ENCODE measurements around the gene CDH23. TPM values are rescaled to one million over a fixed set of nuclear protein-coding genes. Genes with fewer than 3 reads are reported as not detected.

The CDH23 gene
- polyA plus RNA-seq, 1 experiment: 0.01 TPM

GRCh38 chr10:71444284-71445054 is 47.7 kb downstream of the CDH23 start:
- H3K27ac ChIP-seq (ENCODE audit: low read depth, low read length): no peak overlapping the region
- no peak for DNase-seq (ENCODE audit: low read depth, low spot score)
- TF ChIP-seq CTCF (IDR thresholded peaks at IDR 0.05; ENCODE audit: low read depth, low read length): no peak
- no peaks in the 10 kb centered on the region; the same call in 1 of the 2 replicates for H3K9me3 ChIP-seq (ENCODE audit: control insufficient read depth, insufficient read depth, low read length)
- H3K27me3 ChIP-seq (ENCODE audit: control insufficient read depth, insufficient read depth, low read length): peaks cover 23% of the 10 kb centered on the region
- H3K4me3 ChIP-seq (ENCODE audit: low read depth, low read length): no peak overlapping the region
- ChIA-PET POLR2A (interaction anchor here (0.6 kb wide), 1 partner anchor 522 kb away, joined by 3 read pairs; no protein-coding TSS in a partner anchor), CTCF (no interaction called here)

- no peak for TF ChIP-seq CTCF (IDR thresholded peaks at IDR 0.05; ENCODE audit: low read depth, low read length)
- H3K9me3 ChIP-seq (ENCODE audit: control insufficient read depth, insufficient read depth, low read length): no peaks in the 10 kb centered on the region
- H3K4me3 ChIP-seq (ENCODE audit: low read depth, low read length): no peak overlapping the region
- no peak overlapping the region for H3K27ac ChIP-seq (ENCODE audit: low read depth, low read length)
- CTCF ChIA-PET: no interaction called here
- POLR2A ChIA-PET: no interaction called here
- peaks cover 15% of the 10 kb centered on the region for H3K27me3 ChIP-seq (ENCODE audit: control insufficient read depth, insufficient read depth, low read length)
- no peak for DNase-seq (ENCODE audit: low read depth, low spot score)
These were observed 51.0 kb downstream of the CDH23 start for GRCh38 chr10:71447676-71448075.

GRCh38 chr10:71448146-71448545 is 51.4 kb downstream of the CDH23 start:
- POLR2A ChIA-PET: no interaction called here
- DNase-seq (ENCODE audit: low read depth, low spot score): no peak

GRCh38 chr10:71449026-71449425 is 52.3 kb downstream of the CDH23 start:
- CTCF ChIA-PET: no interaction called here

More at GRCh38 chr10:71448146-71448545, 51.4 kb downstream of the CDH23 start:
- Histone ChIP-seq H3K4me3 (ENCODE audit: low read depth, low read length) (no peak overlapping the region), H3K27ac (ENCODE audit: low read depth, low read length) (no peak overlapping the region), H3K27me3 (ENCODE audit: control insufficient read depth, insufficient read depth, low read length) (peaks cover 14% of the 10 kb centered on the region), H3K9me3 (ENCODE audit: control insufficient read depth, insufficient read depth, low read length) (no peaks in the 10 kb centered on the region)
- CTCF ChIA-PET: no interaction called here
- no peak for TF ChIP-seq CTCF (IDR thresholded peaks at IDR 0.05; ENCODE audit: low read depth, low read length)

More at GRCh38 chr10:71449026-71449425, 52.3 kb downstream of the CDH23 start:
- no peak for DNase-seq (ENCODE audit: low read depth, low spot score)
- Histone ChIP-seq H3K27ac (ENCODE audit: low read depth, low read length) (no peak overlapping the region), H3K27me3 (ENCODE audit: control insufficient read depth, insufficient read depth, low read length) (peaks cover 10% of the 10 kb centered on the region), H3K4me3 (ENCODE audit: low read depth, low read length) (no peak overlapping the region), H3K9me3 (ENCODE audit: control insufficient read depth, insufficient read depth, low read length) (no peaks in the 10 kb centered on the region)
- POLR2A ChIA-PET: no interaction called here
- TF ChIP-seq CTCF (IDR thresholded peaks at IDR 0.05; ENCODE audit: low read depth, low read length): no peak
